Measurements from ENCODE around the gene HCN2. TPM values are rescaled to one million over a fixed set of nuclear protein-coding genes. Genes with fewer than 3 reads are reported as not detected.

Gene HCN2
- total and polyA plus RNA-seq, 9 of the 15 experiments (the other 6 are each of a cell fraction or from before 2014, with no cell fraction given), result 0.29 to 4.2 (median 0.82) TPM; not detected in 2

- ChIA-PET CTCF (ENCODE audit: low intra/inter-chr PET ratio) (no interaction called here), POLR2A (interaction anchor here (1.3 kb wide), 1 partner anchor 11 kb away, joined by 3 read pairs; no protein-coding TSS in a partner anchor)
- Histone ChIP-seq H2AFZ (ENCODE audit: low read depth, low read length) (no peak overlapping the region), H3K9me3 (replicated peaks; ENCODE audit: control insufficient read depth, insufficient read depth, low read depth, low read length) (no peaks in the 10 kb centered on the region), H3K4me1 (replicated peaks in 1 of 2; ENCODE audit: control insufficient read depth in 2 of 2, insufficient read depth in 2 of 2, low read length in 2 of 2) (peaks cover 5 to 77% of the 10 kb centered on the region in 2 experiments; a peak in 3 of 5 replicates), H3K4me2 (ENCODE audit: insufficient read depth, low read length) (no peak overlapping the region), H3K36me3 (ENCODE audit: control insufficient read depth, insufficient read depth, low read length) (no peaks in the 10 kb centered on the region), H3K4me3 (no peak overlapping the region), H3K27me3 (ENCODE audit: control insufficient read depth in 2 of 2, insufficient read depth in 2 of 2, low read length in 2 of 2) (peaks cover 12 to 34% of the 10 kb centered on the region in 2 experiments; a peak in 4 of 5 replicates), H3K27ac (ENCODE audit: extremely low read depth, low read depth, low read length) (no peak overlapping the region), H3K9ac (ENCODE audit: insufficient read depth in 1 of 2, low read depth in 2 of 2, low read length in 2 of 2) (no peak overlapping the region), H3K79me2 (ENCODE audit: control insufficient read depth, insufficient read depth, low read length) (no peaks in the 10 kb centered on the region), H3K9me1 (ENCODE audit: control insufficient read depth, insufficient read depth, low read length) (no peaks in the 10 kb centered on the region), H4K20me1 (replicated peaks; ENCODE audit: control insufficient read depth, insufficient read depth, low read length) (peaks cover 20% of the 10 kb centered on the region; the same call in 1 of the 2 replicates)
- FAIRE-seq (no peak), ATAC-seq (no peak), DNase-seq (ENCODE audit: extremely low read depth in 1 of 4, low spot score in 3 of 4) (no peak)
- WGBS (ENCODE audit: insufficient coverage, low coverage, missing lambda C conversion rate), result 19% methylated on average over 8 of the region's 9 CpGs
- in situ Hi-C loops (cut with MboI) (no loop called here), intact Hi-C loops (cut with micrococcal nuclease) (no loop called here)
- no peak for TF ChIP-seq NCOA6 (IDR thresholded peaks at IDR 0.05)
- no TSS peak for BruUV-seq (replicated peaks)
Measured at GRCh38 chr19:593505-593904, 3.8 kb downstream of the HCN2 start.

- CTCF ChIA-PET (ENCODE audit: low intra/inter-chr PET ratio), result no interaction called here
- POLR2A ChIA-PET, result interaction anchor here (0.6 to 1.3 kb wide), 2 partner anchors 10 to 313 kb away, joined by 3 read pairs; no protein-coding TSS in a partner anchor
Measured at GRCh38 chr19:594265-594870, 4.7 kb downstream of the HCN2 start.

More at GRCh38 chr19:594265-594870, 4.7 kb downstream of the HCN2 start:
- no peak for TF ChIP-seq ZNF24 (IDR thresholded peaks at IDR 0.05)
- TF ChIP-seq PHF8 (IDR thresholded peaks at IDR 0.05; ENCODE audit: borderline replicate concordance, low read length), result no peak
- no peak for TF ChIP-seq MAFF (IDR thresholded peaks at IDR 0.05; ENCODE audit: low read length)
- TF ChIP-seq POLR2A (conservative IDR thresholded peaks at IDR 0.05), result no peak
- TF ChIP-seq SIX5 (IDR thresholded peaks at IDR 0.05; ENCODE audit: borderline replicate concordance in 1 of 2, insufficient read depth in 1 of 2, low read depth in 1 of 2, low read length in 2 of 2), result no peak
- TF ChIP-seq NCOA1 (IDR thresholded peaks at IDR 0.05; ENCODE audit: low read depth), result no peak
- no peak for TF ChIP-seq CBX3 (IDR thresholded peaks at IDR 0.05; ENCODE audit: borderline replicate concordance in 1 of 2, low read length in 2 of 2)
- TF ChIP-seq PPARD (CRISPR knock-in tag; IDR thresholded peaks at IDR 0.05), result no peak
- no peak for TF ChIP-seq ZBTB9 (CRISPR knock-in tag; IDR thresholded peaks at IDR 0.05)
- no peak for TF ChIP-seq FOXM1 (IDR thresholded peaks at IDR 0.05; ENCODE audit: low read depth)
- no peak for TF ChIP-seq FOXM1 (CRISPR knock-in tag; IDR thresholded peaks at IDR 0.05; ENCODE audit: low read depth)
- in situ Hi-C loops (cut with MboI) (no loop called here), intact Hi-C loops (cut with micrococcal nuclease) (no loop called here)
- no peak overlapping the region for H2AFZ ChIP-seq (ENCODE audit: low read depth, low read length)
- WGBS (ENCODE audit: insufficient coverage, low coverage, missing lambda C conversion rate), result 27% methylated on average over 13 of the region's 24 CpGs
- H3K4me1 ChIP-seq (replicated peaks in 1 of 2; ENCODE audit: control insufficient read depth in 2 of 2, insufficient read depth in 2 of 2, low read length in 2 of 2), result peaks cover 3 to 73% of the 10 kb centered on the region in 2 experiments; a peak in 3 of 5 replicates
- no peak overlapping the region for H3K9ac ChIP-seq (ENCODE audit: insufficient read depth in 1 of 2, low read depth in 2 of 2, low read length in 2 of 2)
- no peaks in the 10 kb centered on the region for H3K9me1 ChIP-seq (ENCODE audit: control insufficient read depth, insufficient read depth, low read length)
- no peak for DNase-seq (ENCODE audit: extremely low read depth in 1 of 4, low spot score in 3 of 4)
- no peak for FAIRE-seq
- H3K9me3 ChIP-seq (replicated peaks; ENCODE audit: control insufficient read depth, insufficient read depth, low read depth, low read length), result no peaks in the 10 kb centered on the region
- H3K27ac ChIP-seq (ENCODE audit: extremely low read depth, low read depth, low read length), result no peak overlapping the region
- peaks cover 20% of the 10 kb centered on the region; the same call in 1 of the 2 replicates for H4K20me1 ChIP-seq (replicated peaks; ENCODE audit: control insufficient read depth, insufficient read depth, low read length)
- H3K4me3 ChIP-seq, result no peak overlapping the region
- BruUV-seq (replicated peaks), result no TSS peak
- H3K27me3 ChIP-seq (ENCODE audit: control insufficient read depth in 2 of 2, insufficient read depth in 2 of 2, low read length in 2 of 2), result peaks cover 12 to 34% of the 10 kb centered on the region in 2 experiments; a peak in 4 of 5 replicates
- no peaks in the 10 kb centered on the region for H3K79me2 ChIP-seq (ENCODE audit: control insufficient read depth, insufficient read depth, low read length)
- ATAC-seq, result no peak
- H3K4me2 ChIP-seq (ENCODE audit: insufficient read depth, low read length), result no peak overlapping the region
- no peaks in the 10 kb centered on the region for H3K36me3 ChIP-seq (ENCODE audit: control insufficient read depth, insufficient read depth, low read length)
